HepG2 (cell line): ENCODE data around the gene VSX1. TPM values are rescaled to one million over a fixed set of nuclear protein-coding genes. Genes with fewer than 3 reads are reported as not detected.

ENCODE experiments used
- ARNT2 ChIP-seq: sonication (generic); formaldehyde crosslinking; IDR thresholded peaks from 2 replicates; pipeline ENCODE4 v1.8.0; 2022; ENCODE audit warnings: mild to moderate bottlenecking, low read depth, missing genetic modification reagents, moderate library complexity
- HES4 ChIP-seq: sonication (generic); formaldehyde crosslinking; IDR thresholded peaks from 2 replicates; pipeline ENCODE4 v1.9.0; 2021; ENCODE audit warnings: mild to moderate bottlenecking, missing genetic modification reagents, borderline replicate concordance
- JUND ChIP-seq: sonication (generic); formaldehyde crosslinking; IDR thresholded peaks from 2 replicates; pipeline ENCODE4 v1.8.0; 2022; ENCODE audit warnings: mild to moderate bottlenecking, missing genetic modification reagents
- KDM5B ChIP-seq: sonication (generic); formaldehyde crosslinking; IDR thresholded peaks from 2 replicates; pipeline ENCODE4 v1.4.0; 2020; ENCODE audit warnings: missing genetic modification reagents, mild to moderate bottlenecking, borderline replicate concordance
- NR1H2 ChIP-seq: sonication (generic); formaldehyde crosslinking; IDR thresholded peaks from 2 replicates; pipeline ENCODE4 v1.8.1; 2022; ENCODE audit warnings: low read depth, missing genetic modification reagents, borderline replicate concordance
- RELA ChIP-seq: sonication (generic); formaldehyde crosslinking; IDR thresholded peaks from 2 replicates; pipeline ENCODE4 v1.4.0; 2020; ENCODE audit warnings: missing genetic modification reagents
- TBX3 ChIP-seq: fragments of 450-650 bp; IDR thresholded peaks from 2 replicates; pipeline ENCODE4 v1.6.1; 2017; ENCODE audit warnings: antibody characterized with exemption, mild to moderate bottlenecking, inconsistent platforms, borderline replicate concordance
- TCF7 ChIP-seq: sonication (generic); IDR thresholded peaks from 2 replicates; pipeline ENCODE4 v1.6.1; 2016; ENCODE audit warnings: antibody characterized with exemption, low read depth
- ZFP36 ChIP-seq: fragments of 150-350 bp; IDR thresholded peaks from 2 replicates; pipeline ENCODE4 v1.6.1; 2018; ENCODE audit warnings: borderline replicate concordance, low read length, low read depth; ENCODE audit not compliant: partially characterized antibody
- ZFYVE20 ChIP-seq: sonication (generic); formaldehyde crosslinking; IDR thresholded peaks from 2 replicates; pipeline ENCODE4 v1.8.0; 2023; ENCODE audit warnings: low read depth, mild to moderate bottlenecking, moderate library complexity, missing genetic modification reagents, borderline replicate concordance
- ZMYM4 ChIP-seq: sonication (generic); formaldehyde crosslinking; IDR thresholded peaks from 2 replicates; pipeline ENCODE4 v1.8.1; 2023; ENCODE audit warnings: mild to moderate bottlenecking, missing genetic modification reagents
- ZNF205 ChIP-seq: IDR thresholded peaks from 2 replicates; pipeline ENCODE4 v1.6.1; 2018; ENCODE audit warnings: missing biosample characterization, missing genetic modification reagents
- ZNF550 ChIP-seq: sonication (generic); formaldehyde crosslinking; IDR thresholded peaks from 2 replicates; pipeline ENCODE4 v1.4.0; 2020; ENCODE audit warnings: mild to moderate bottlenecking, missing genetic modification reagents, borderline replicate concordance
- ZNF552 ChIP-seq: sonication (generic); formaldehyde crosslinking; IDR thresholded peaks from 2 replicates; pipeline ENCODE4 v1.9.0; 2022; ENCODE audit warnings: missing genetic modification reagents, mild to moderate bottlenecking, borderline replicate concordance
- polyA plus RNA-seq, 8 experiments: library from polyadenylated mRNA; depleted of rRNA in 3 of 8; stranded (reverse) in 7 of 8; unstranded in 1 of 8; fragments of >200 nt; fragmentation: Illumina TruSeq in 4 of 8; extraction: Trizol in 4 of 8; gene quantifications; 2 replicates each; pipeline versions ENCODE4 v1.2.1 to v1.2.3, GENCODE V29; 2011 to 2016; ENCODE audit warnings: low read depth in 4 of 8, missing spikeins in 1 of 8, mixed read lengths in 1 of 8; ENCODE audit not compliant: insufficient read depth in 1 of 8
- total RNA-seq, 5 experiments: library from RNA; depleted of rRNA; stranded (reverse); fragments of >200 nt; fragmentation: Illumina TruSeq; extraction: Trizol; gene quantifications; 2 replicates each; pipeline ENCODE4 v1.2.3, GENCODE V29; 2016; ENCODE audit warnings: low read depth in 1 of 5
- TF ChIP-seq, protein P1 (sequence below): sonication (generic); formaldehyde crosslinking; conservative IDR thresholded peaks from 2 replicates; pipeline ENCODE4 v1.4.0; 2020; ENCODE audit warnings: missing genetic modification reagents
- TF ChIP-seq, protein P2 (sequence below): sonication (generic); formaldehyde crosslinking; IDR thresholded peaks from 2 replicates; pipeline ENCODE4 v1.8.1; 2023; ENCODE audit warnings: mild to moderate bottlenecking, missing genetic modification reagents
- TF ChIP-seq, protein P3 (sequence below): sonication (generic); formaldehyde crosslinking; IDR thresholded peaks from 2 replicates; pipeline ENCODE4 v1.4.0; 2020; ENCODE audit warnings: missing genetic modification reagents
- TF ChIP-seq, protein P4 (sequence below): IDR thresholded peaks from 2 replicates; pipeline ENCODE4 v1.6.1; 2016; ENCODE audit warnings: missing genetic modification reagents, missing compliant biosample characterization
- TF ChIP-seq, protein P5 (sequence below): sonication (generic); formaldehyde crosslinking; IDR thresholded peaks from 2 replicates; pipeline ENCODE4 v1.5.0; 2020; ENCODE audit warnings: missing genetic modification reagents
- TF ChIP-seq, protein P6 (sequence below): sonication (generic); formaldehyde crosslinking; IDR thresholded peaks from 2 replicates; pipeline ENCODE4 v1.4.0; 2020; ENCODE audit warnings: missing genetic modification reagents, borderline replicate concordance

VSX1 gene
- total and polyA plus RNA-seq, 2 of the 13 experiments (the other 11 are each of a cell fraction or from before 2014, with no cell fraction given), result 0.04 TPM; not detected in 1

DNA sequence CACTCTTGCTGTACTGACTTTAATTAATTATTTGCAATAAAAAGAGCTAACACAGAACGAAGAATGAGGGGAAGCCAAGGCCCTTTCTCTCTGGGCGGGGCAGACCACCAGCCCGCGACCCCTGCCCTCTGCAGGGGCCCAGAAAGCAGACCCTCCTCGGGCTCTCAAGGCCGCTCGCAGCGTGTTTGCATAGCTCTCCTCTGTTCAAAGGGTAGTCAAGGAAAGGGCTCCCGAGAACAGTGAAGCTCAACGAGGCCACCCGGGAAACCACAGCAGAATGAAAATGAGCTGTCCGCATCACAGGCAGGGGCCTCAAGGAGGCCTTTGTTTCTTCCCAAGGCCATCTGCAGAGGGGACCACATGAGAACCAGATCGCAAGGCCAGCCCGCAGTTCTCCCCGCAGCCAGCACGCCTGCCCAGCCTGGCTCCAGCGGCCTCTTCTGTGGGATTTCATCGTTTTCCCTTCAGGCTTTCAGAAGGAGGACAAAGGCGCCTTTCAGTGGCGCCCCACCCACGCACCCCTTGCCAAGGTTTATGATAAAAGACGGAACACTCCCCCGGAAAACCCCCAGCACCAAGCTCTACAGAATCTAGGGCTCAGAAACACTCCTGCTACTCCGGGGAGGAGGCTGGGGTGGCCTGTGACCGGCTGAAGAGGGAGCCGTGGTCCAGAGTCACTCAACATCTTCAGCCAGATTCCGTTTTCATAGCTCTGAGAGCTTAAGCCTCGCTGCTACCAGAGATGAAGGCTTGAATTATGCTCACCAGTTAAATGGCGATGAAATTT, 49.3 kb downstream of the VSX1 start (continued):
- TF ChIP-seq, protein P1, sequence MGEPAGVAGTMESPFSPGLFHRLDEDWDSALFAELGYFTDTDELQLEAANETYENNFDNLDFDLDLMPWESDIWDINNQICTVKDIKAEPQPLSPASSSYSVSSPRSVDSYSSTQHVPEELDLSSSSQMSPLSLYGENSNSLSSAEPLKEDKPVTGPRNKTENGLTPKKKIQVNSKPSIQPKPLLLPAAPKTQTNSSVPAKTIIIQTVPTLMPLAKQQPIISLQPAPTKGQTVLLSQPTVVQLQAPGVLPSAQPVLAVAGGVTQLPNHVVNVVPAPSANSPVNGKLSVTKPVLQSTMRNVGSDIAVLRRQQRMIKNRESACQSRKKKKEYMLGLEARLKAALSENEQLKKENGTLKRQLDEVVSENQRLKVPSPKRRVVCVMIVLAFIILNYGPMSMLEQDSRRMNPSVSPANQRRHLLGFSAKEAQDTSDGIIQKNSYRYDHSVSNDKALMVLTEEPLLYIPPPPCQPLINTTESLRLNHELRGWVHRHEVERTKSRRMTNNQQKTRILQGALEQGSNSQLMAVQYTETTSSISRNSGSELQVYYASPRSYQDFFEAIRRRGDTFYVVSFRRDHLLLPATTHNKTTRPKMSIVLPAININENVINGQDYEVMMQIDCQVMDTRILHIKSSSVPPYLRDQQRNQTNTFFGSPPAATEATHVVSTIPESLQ, result no peak
- TF ChIP-seq KDM5B (CRISPR knock-in tag), result no peak
- TF ChIP-seq ZFYVE20 (CRISPR knock-in tag), result 0 out of 2 replicates have a peak, but pooled peaks have one; percentile 25
- peak; percentile 58; the same call in 1 of the 2 replicates for TF ChIP-seq TCF7
- TF ChIP-seq, protein P2, sequence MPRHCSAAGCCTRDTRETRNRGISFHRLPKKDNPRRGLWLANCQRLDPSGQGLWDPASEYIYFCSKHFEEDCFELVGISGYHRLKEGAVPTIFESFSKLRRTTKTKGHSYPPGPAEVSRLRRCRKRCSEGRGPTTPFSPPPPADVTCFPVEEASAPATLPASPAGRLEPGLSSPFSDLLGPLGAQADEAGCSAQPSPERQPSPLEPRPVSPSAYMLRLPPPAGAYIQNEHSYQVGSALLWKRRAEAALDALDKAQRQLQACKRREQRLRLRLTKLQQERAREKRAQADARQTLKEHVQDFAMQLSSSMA (CRISPR knock-in tag), result no peak
- 0 out of 2 replicates have a peak, but pooled peaks have one; percentile 55 for TF ChIP-seq ZNF552 (CRISPR knock-in tag)
- TF ChIP-seq, protein P3, sequence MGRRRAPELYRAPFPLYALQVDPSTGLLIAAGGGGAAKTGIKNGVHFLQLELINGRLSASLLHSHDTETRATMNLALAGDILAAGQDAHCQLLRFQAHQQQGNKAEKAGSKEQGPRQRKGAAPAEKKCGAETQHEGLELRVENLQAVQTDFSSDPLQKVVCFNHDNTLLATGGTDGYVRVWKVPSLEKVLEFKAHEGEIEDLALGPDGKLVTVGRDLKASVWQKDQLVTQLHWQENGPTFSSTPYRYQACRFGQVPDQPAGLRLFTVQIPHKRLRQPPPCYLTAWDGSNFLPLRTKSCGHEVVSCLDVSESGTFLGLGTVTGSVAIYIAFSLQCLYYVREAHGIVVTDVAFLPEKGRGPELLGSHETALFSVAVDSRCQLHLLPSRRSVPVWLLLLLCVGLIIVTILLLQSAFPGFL (CRISPR knock-in tag), result no peak
- TF ChIP-seq ZFP36, result no peak
- no peak; the same call in 1 of the 2 replicates for TF ChIP-seq ARNT2 (CRISPR knock-in tag)
- no peak for TF ChIP-seq HES4
- no peak for TF ChIP-seq NR1H2 (CRISPR knock-in tag)
- no peak; the same call in 1 of the 2 replicates for TF ChIP-seq JUND (CRISPR knock-in tag)
- TF ChIP-seq TBX3, result no peak
- no peak for TF ChIP-seq ZNF550
- TF ChIP-seq, protein P4, sequence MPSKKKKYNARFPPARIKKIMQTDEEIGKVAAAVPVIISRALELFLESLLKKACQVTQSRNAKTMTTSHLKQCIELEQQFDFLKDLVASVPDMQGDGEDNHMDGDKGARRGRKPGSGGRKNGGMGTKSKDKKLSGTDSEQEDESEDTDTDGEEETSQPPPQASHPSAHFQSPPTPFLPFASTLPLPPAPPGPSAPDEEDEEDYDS (CRISPR knock-in tag), result 0 out of 2 replicates have a peak, but pooled peaks have one; percentile 23
- TF ChIP-seq, protein P5, sequence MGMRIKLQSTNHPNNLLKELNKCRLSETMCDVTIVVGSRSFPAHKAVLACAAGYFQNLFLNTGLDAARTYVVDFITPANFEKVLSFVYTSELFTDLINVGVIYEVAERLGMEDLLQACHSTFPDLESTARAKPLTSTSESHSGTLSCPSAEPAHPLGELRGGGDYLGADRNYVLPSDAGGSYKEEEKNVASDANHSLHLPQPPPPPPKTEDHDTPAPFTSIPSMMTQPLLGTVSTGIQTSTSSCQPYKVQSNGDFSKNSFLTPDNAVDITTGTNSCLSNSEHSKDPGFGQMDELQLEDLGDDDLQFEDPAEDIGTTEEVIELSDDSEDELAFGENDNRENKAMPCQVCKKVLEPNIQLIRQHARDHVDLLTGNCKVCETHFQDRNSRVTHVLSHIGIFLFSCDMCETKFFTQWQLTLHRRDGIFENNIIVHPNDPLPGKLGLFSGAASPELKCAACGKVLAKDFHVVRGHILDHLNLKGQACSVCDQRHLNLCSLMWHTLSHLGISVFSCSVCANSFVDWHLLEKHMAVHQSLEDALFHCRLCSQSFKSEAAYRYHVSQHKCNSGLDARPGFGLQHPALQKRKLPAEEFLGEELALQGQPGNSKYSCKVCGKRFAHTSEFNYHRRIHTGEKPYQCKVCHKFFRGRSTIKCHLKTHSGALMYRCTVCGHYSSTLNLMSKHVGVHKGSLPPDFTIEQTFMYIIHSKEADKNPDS (CRISPR knock-in tag), result no peak
- TF ChIP-seq, protein P6, sequence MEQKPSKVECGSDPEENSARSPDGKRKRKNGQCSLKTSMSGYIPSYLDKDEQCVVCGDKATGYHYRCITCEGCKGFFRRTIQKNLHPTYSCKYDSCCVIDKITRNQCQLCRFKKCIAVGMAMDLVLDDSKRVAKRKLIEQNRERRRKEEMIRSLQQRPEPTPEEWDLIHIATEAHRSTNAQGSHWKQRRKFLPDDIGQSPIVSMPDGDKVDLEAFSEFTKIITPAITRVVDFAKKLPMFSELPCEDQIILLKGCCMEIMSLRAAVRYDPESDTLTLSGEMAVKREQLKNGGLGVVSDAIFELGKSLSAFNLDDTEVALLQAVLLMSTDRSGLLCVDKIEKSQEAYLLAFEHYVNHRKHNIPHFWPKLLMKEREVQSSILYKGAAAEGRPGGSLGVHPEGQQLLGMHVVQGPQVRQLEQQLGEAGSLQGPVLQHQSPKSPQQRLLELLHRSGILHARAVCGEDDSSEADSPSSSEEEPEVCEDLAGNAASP (CRISPR knock-in tag), result 0 out of 2 replicates have a peak, but pooled peaks have one; percentile 9
- 0 out of 2 replicates have a peak, but pooled peaks have one; percentile 2 for TF ChIP-seq ZMYM4
- TF ChIP-seq RELA (CRISPR knock-in tag), result peak; percentile 19; the same call in 1 of the 2 replicates
- no peak; the same call in 1 of the 2 replicates for TF ChIP-seq ZNF205
